Endodermal cell (in vitro differentiated cells): ENCODE measurements around the gene PACRG. TPM values are rescaled to one million over a fixed set of nuclear protein-coding genes. Genes with fewer than 3 reads are reported as not detected.

Experiments
- DNase-seq: peaks from one replicate; pipeline ENCODE4 v3.0.0-alpha.2; 2017
- H3K27ac ChIP-seq: 2 replicates; pipeline ENCODE4 v1.5.1; 2013; ENCODE audit warnings: mild to moderate bottlenecking, low read depth, low read length, moderate library complexity
- H3K27me3 ChIP-seq: 2 replicates; pipeline ENCODE4 v1.6.1; 2013; ENCODE audit warnings: mild to moderate bottlenecking, low read length, moderate library complexity; ENCODE audit not compliant: insufficient read depth, control insufficient read depth, poor library complexity, severe bottlenecking
- H3K36me3 ChIP-seq: 2 replicates; pipeline ENCODE4 v1.7.0; 2013; ENCODE audit warnings: mild to moderate bottlenecking, low read length, moderate library complexity; ENCODE audit not compliant: control insufficient read depth, insufficient read depth
- H3K4me1 ChIP-seq: one replicate; pipeline ENCODE4 v1.7.0; 2013; ENCODE audit warnings: low read length; ENCODE audit not compliant: control insufficient read depth, insufficient read depth
- H3K4me3 ChIP-seq: 2 replicates; pipeline ENCODE4 v1.5.1; 2013; ENCODE audit warnings: mild to moderate bottlenecking, low read length, moderate library complexity
- H3K9ac ChIP-seq: 2 replicates; pipeline ENCODE4 v1.6.1; 2013; ENCODE audit warnings: mild to moderate bottlenecking, low read length, moderate library complexity; ENCODE audit not compliant: poor library complexity, severe bottlenecking; ENCODE audit errors: extremely low read depth
- H3K9me3 ChIP-seq: 2 replicates; pipeline ENCODE4 v1.6.1; 2013; ENCODE audit warnings: mild to moderate bottlenecking, low read length, moderate library complexity; ENCODE audit not compliant: control insufficient read depth
- H3K27ac Mint-ChIP-seq: 2 replicates; pipeline ENCODE4 v1.8.0; 2020; ENCODE audit warnings: mixed read lengths
- H3K27me3 Mint-ChIP-seq: 2 replicates; pipeline ENCODE4 v1.8.0; 2021; ENCODE audit warnings: mild to moderate bottlenecking, mixed read lengths; ENCODE audit not compliant: insufficient read depth
- H3K36me3 Mint-ChIP-seq: 2 replicates; pipeline ENCODE4 v1.8.0; 2020; ENCODE audit warnings: low read depth, mixed read lengths
- H3K4me1 Mint-ChIP-seq: 2 replicates; pipeline ENCODE4 v1.8.0; 2020; ENCODE audit warnings: mixed read lengths
- H3K4me3 Mint-ChIP-seq: 2 replicates; pipeline ENCODE4 v1.8.0; 2020; ENCODE audit warnings: mild to moderate bottlenecking, moderate library complexity, mixed read lengths
- H3K9me3 Mint-ChIP-seq: 2 replicates; pipeline ENCODE4 v1.8.0; 2020; ENCODE audit warnings: mild to moderate bottlenecking, mixed read lengths
- CTCF ChIP-seq: fragments of 200-600 bp; sonication (generic); conservative IDR thresholded peaks from 2 replicates; pipeline ENCODE4 v1.5.0; 2021; ENCODE audit warnings: antibody characterized with exemption, mild to moderate bottlenecking
- WGBS, 2 experiments: methylation state at CpG; one replicate each; pipeline versions ENCODE4 v1.1.5 to v1.1.7; 2013; ENCODE audit warnings: missing lambda C conversion rate in 2 of 2, mixed read lengths in 1 of 2; ENCODE audit not compliant: insufficient coverage in 1 of 2, insufficient read length in 1 of 2; 5-methylcytosine and 5-hydroxymethylcytosine counted together
- total RNA-seq, 2 donors: library from RNA; stranded (reverse); fragmentation: NEBNext Ultra II Directional in 1 of 2; extraction: Animal tissue kit (Norgen Biotek cat#: 25700) in 1 of 2; gene quantifications; 2 replicates in 1 of 2; 3 replicates in 1 of 2; pipeline ENCODE4 v1.2.1, GENCODE V29; 2021

PACRG gene
- total RNA-seq, 2 donors from 2014 or later = 0.42 to 0.44 TPM

- H3K36me3 ChIP-seq = no peaks in the 10 kb centered on the region
- no peak overlapping the region for H3K27ac ChIP-seq
- H3K9me3 ChIP-seq = no peaks in the 10 kb centered on the region
- Mint-ChIP-seq H3K4me3 (no peak overlapping the region), H3K36me3 (no peaks in the 10 kb centered on the region), H3K27me3 (no peaks in the 10 kb centered on the region), H3K9me3 (no peaks in the 10 kb centered on the region), H3K4me1 (no peaks in the 10 kb centered on the region), H3K27ac (no peak overlapping the region)
- H3K4me3 ChIP-seq = no peak overlapping the region
- no peak overlapping the region for H3K9ac ChIP-seq
- no peaks in the 10 kb centered on the region for H3K4me1 ChIP-seq
- no peaks in the 10 kb centered on the region for H3K27me3 ChIP-seq
- 93% methylated on average over 3 to 6 of the region's 6 CpGs for WGBS, 2 experiments
- no peak for DNase-seq
- TF ChIP-seq CTCF = no peak
These were observed 424.9 kb downstream of the PACRG start for GRCh38 chr6:163152701-163153100.

GRCh38 chr6:163159110-163159509, 431.3 kb downstream of the PACRG start:
- no peaks in the 10 kb centered on the region for H3K36me3 Mint-ChIP-seq
- no peaks in the 10 kb centered on the region for H3K27me3 ChIP-seq
- DNase-seq = no peak
- H3K27ac ChIP-seq = no peak overlapping the region
- H3K4me1 Mint-ChIP-seq = no peaks in the 10 kb centered on the region
- H3K9me3 ChIP-seq = no peaks in the 10 kb centered on the region
- H3K9ac ChIP-seq = no peak overlapping the region
- no peaks in the 10 kb centered on the region for H3K36me3 ChIP-seq
- H3K4me3 Mint-ChIP-seq = no peak overlapping the region
- whole genome bisulfite sequencing, 2 experiments = 100% methylated on average over 1 of the region's 1 CpG; no CpG with 5 or more reads in 1 of the 2 experiments
- H3K9me3 Mint-ChIP-seq = no peaks in the 10 kb centered on the region
- H3K27me3 Mint-ChIP-seq = no peaks in the 10 kb centered on the region
- no peak for TF ChIP-seq CTCF
- H3K4me3 ChIP-seq = no peak overlapping the region
- no peak overlapping the region for H3K27ac Mint-ChIP-seq
- no peaks in the 10 kb centered on the region for H3K4me1 ChIP-seq

GRCh38 chr6:163159689-163160088, 431.9 kb downstream of the PACRG start:
- no peaks in the 10 kb centered on the region for H3K9me3 Mint-ChIP-seq
- H3K27ac Mint-ChIP-seq = no peak overlapping the region
- no peaks in the 10 kb centered on the region for H3K4me1 Mint-ChIP-seq
- DNase-seq = no peak
- no peak overlapping the region for H3K4me3 Mint-ChIP-seq
- Histone ChIP-seq H3K27ac (no peak overlapping the region), H3K9ac (no peak overlapping the region), H3K4me1 (no peaks in the 10 kb centered on the region), H3K27me3 (no peaks in the 10 kb centered on the region), H3K9me3 (no peaks in the 10 kb centered on the region), H3K36me3 (no peaks in the 10 kb centered on the region), H3K4me3 (no peak overlapping the region)
- H3K27me3 Mint-ChIP-seq = no peaks in the 10 kb centered on the region
- no peak for TF ChIP-seq CTCF
- 92 to 97% methylated on average over 7 to 10 of the region's 10 CpGs for WGBS, 2 experiments
- no peaks in the 10 kb centered on the region for H3K36me3 Mint-ChIP-seq
